Smooth muscle cell (in vitro differentiated cells): Measurements from ENCODE around the gene CAMKK1. TPM values are rescaled to one million over a fixed set of nuclear protein-coding genes. Genes with fewer than 3 reads are reported as not detected.

Experiments used
- DNase-seq: peaks from one replicate; lab custom pipeline; 2025; ENCODE audit not compliant: unreplicated experiment; lab: John Stamatoyannopoulos, UW
- H2AFZ ChIP-seq: fragments of 200-600 bp; sonication (generic); 2 replicates; pipeline ENCODE4 v1.6.0; 2016; ENCODE audit warnings: antibody characterized with exemption, low read depth, mild to moderate bottlenecking
- H3F3A ChIP-seq: fragments of 200-600 bp; sonication (generic); 2 replicates; pipeline ENCODE4 v1.6.0; 2017; ENCODE audit warnings: antibody characterized with exemption, low read depth
- H3K27ac ChIP-seq: fragments of 200-600 bp; sonication (generic); 2 replicates; pipeline ENCODE4 v1.5.1; 2016; ENCODE audit warnings: low read depth, mild to moderate bottlenecking
- H3K27me3 ChIP-seq: fragments of 200-600 bp; sonication (generic); 2 replicates; pipeline ENCODE4 v1.6.1; 2016; ENCODE audit warnings: low read depth, mild to moderate bottlenecking
- H3K36me3 ChIP-seq: fragments of 200-600 bp; sonication (generic); 2 replicates; pipeline ENCODE4 v1.5.1; 2016; ENCODE audit warnings: low read depth
- H3K4me1 ChIP-seq: fragments of 200-600 bp; sonication (generic); 2 replicates; pipeline ENCODE4 v1.5.1; 2016; ENCODE audit warnings: low read depth
- H3K4me2 ChIP-seq: fragments of 200-600 bp; sonication (generic); 2 replicates; pipeline ENCODE4 v1.6.0; 2016; ENCODE audit warnings: mild to moderate bottlenecking
- H3K4me3 ChIP-seq: fragments of 200-600 bp; sonication (generic); 2 replicates; pipeline ENCODE4 v1.5.1; 2016; ENCODE audit warnings: mild to moderate bottlenecking
- H3K79me2 ChIP-seq: fragments of 200-600 bp; sonication (generic); 2 replicates; pipeline ENCODE4 v1.6.0; 2016; ENCODE audit warnings: low read depth, mild to moderate bottlenecking
- H3K9ac ChIP-seq: fragments of 200-600 bp; sonication (generic); 2 replicates; pipeline ENCODE4 v1.6.0; 2016; ENCODE audit warnings: low read depth
- H3K9me3 ChIP-seq: fragments of 200-600 bp; sonication (generic); replicated peaks from 2 replicates; pipeline ENCODE4 v1.5.1; 2016; ENCODE audit warnings: low read depth
- H4K20me1 ChIP-seq: fragments of 200-600 bp; sonication (generic); 2 replicates; pipeline ENCODE4 v1.6.0; 2016; ENCODE audit warnings: low read depth
- WGBS: methylation state at CpG from one replicate; pipeline ENCODE4 v1.1.7; 2016; ENCODE audit warnings: low lambda C conversion rate; 5-methylcytosine and 5-hydroxymethylcytosine counted together
- polyA plus RNA-seq: library from polyadenylated mRNA; unstranded; fragments of >200 nt; fragmentation: Nextera tagmentation; extraction: Ambion mirVana; gene quantifications from 2 replicates; pipeline ENCODE4 v1.2.1, GENCODE V29; 2016
- total RNA-seq: library from RNA; depleted of rRNA; stranded (reverse); fragments of >200 nt; gene quantifications from 2 replicates; pipeline ENCODE4 v1.2.3, GENCODE V29; 2014
- TF ChIP-seq, protein P1 (sequence below): fragments of 200-600 bp; sonication (generic); IDR thresholded peaks from 2 replicates; pipeline ENCODE4 v1.5.1; 2017; ENCODE audit warnings: borderline replicate concordance, mild to moderate bottlenecking, antibody characterized with exemption; ENCODE audit not compliant: insufficient read depth, poor library complexity, severe bottlenecking

Gene CAMKK1
- total and polyA plus RNA-seq, 2 experiments from 2014 or later, result 8.1 to 8.8 TPM

DNA sequence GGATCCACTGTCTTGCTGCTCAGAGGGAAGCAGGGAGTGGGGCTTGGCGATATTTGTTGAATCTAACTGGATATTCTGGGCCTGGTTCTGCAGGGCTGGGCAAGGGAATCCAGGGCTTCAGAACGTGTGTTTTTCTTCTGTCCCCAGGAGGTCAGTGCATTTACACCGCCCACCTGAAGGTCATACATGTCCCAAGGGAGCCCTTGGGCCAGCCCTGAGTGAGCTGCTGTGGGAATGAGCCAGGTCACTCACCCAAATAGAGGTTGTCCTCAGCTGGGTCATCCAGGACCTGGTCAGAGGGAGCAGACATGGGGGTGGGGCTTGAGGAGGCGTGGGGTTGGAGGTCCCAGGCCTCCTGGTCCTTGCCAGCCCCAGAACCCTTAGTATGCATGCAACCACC lies 10.6 kb downstream of the CAMKK1 start:
- 88% methylated on average over 3 of the region's 4 CpGs for WGBS
- no peak overlapping the region for H3K9ac ChIP-seq

DNA sequence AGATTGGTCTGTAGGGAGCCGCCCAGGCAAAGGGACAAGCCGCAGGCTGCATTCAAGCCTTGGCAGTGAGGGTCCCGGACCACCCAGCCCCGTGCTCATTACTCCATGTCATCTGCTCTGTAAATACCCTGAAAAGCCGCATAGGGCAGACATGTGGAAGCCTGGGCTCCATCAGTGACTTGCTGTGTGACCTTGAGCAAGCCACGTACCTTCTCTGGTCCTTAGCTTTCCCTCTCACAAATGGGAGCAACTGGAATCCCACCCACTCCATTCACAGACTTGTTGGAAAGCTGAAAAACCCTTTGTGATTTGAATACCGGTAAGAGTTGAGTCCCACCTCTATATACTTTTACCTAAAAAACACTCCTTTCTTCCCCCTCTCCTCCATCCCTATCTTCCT lies 11.9 kb downstream of the CAMKK1 start:
- Histone ChIP-seq H4K20me1 (peaks cover 22% of the 10 kb centered on the region), H3K27ac (no peak overlapping the region), H3K27me3 (no peaks in the 10 kb centered on the region), H3K9me3 (no peaks in the 10 kb centered on the region), H3K9ac (no peak overlapping the region), H3K36me3 (no peaks in the 10 kb centered on the region), H2AFZ (no peak overlapping the region), H3F3A (peaks cover 18% of the 10 kb centered on the region), H3K79me2 (no peaks in the 10 kb centered on the region), H3K4me2 (no peak overlapping the region), H3K4me1 (peaks cover 14% of the 10 kb centered on the region), H3K4me3 (no peak overlapping the region)
- DNase-seq, result no peak
- TF ChIP-seq, protein P1, sequence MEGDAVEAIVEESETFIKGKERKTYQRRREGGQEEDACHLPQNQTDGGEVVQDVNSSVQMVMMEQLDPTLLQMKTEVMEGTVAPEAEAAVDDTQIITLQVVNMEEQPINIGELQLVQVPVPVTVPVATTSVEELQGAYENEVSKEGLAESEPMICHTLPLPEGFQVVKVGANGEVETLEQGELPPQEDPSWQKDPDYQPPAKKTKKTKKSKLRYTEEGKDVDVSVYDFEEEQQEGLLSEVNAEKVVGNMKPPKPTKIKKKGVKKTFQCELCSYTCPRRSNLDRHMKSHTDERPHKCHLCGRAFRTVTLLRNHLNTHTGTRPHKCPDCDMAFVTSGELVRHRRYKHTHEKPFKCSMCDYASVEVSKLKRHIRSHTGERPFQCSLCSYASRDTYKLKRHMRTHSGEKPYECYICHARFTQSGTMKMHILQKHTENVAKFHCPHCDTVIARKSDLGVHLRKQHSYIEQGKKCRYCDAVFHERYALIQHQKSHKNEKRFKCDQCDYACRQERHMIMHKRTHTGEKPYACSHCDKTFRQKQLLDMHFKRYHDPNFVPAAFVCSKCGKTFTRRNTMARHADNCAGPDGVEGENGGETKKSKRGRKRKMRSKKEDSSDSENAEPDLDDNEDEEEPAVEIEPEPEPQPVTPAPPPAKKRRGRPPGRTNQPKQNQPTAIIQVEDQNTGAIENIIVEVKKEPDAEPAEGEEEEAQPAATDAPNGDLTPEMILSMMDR, result no peak
- 97% methylated on average over 7 of the region's 7 CpGs for WGBS

More for the DNA sequence above, 10.6 kb downstream of the CAMKK1 start:
- Histone ChIP-seq H3K36me3 (no peaks in the 10 kb centered on the region), H3F3A (peaks cover 18% of the 10 kb centered on the region), H2AFZ (no peak overlapping the region), H3K4me1 (peaks cover 14% of the 10 kb centered on the region), H3K27ac (no peak overlapping the region), H3K4me2 (no peak overlapping the region), H3K79me2 (peaks cover 8% of the 10 kb centered on the region), H4K20me1 (peaks cover 16% of the 10 kb centered on the region), H3K27me3 (no peaks in the 10 kb centered on the region), H3K4me3 (no peak overlapping the region), H3K9me3 (no peaks in the 10 kb centered on the region)
- TF ChIP-seq, protein P1, result no peak
- DNase-seq, result no peak

DNA sequence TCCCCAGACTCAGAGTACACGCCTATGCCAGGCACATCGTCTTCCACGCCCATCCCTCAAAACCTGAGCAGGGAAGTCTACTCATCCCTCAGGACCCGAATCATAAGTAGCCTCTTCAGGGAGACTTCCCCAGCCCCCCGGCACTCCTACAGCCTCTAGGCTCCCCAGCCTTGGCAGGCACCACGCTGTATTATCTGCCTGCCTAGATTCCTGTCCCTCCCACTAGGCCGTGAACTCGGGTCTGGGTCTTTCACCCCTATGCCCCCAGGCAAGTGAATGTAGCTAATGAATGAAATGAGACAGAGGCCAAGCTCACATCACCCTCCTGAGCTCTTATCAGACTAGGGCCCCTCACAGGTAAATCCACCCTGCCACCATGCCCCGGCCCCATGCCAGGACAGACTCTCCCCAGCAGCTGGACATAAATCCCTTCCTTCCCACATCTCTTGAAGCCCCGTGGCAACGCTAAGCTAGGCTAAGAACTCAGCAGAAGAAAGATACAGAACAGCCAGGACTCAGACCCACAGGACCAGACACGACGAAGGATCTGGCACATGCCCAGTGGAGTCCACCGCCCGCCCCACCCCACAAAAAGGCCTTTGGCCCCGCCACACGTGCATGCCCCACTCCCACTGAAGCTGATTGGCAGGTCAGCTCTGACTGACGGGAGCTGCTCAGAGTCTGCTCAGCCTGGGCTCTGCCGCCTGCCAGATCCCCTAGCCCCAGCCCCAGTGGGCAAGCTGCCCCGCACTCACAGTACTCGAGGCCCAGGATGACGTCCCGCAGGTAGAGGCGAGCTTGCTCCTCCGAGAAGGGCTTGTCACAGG lies 13.0 kb downstream of the CAMKK1 start:
- no peak overlapping the region for H3K4me3 ChIP-seq
- H3K36me3 ChIP-seq, result no peaks in the 10 kb centered on the region
- peaks cover 18% of the 10 kb centered on the region for H3F3A ChIP-seq
- no peaks in the 10 kb centered on the region for H3K79me2 ChIP-seq
- peaks cover 14% of the 10 kb centered on the region for H3K4me1 ChIP-seq
- peak; percentile 58 for DNase-seq
- no peaks in the 10 kb centered on the region for H3K27me3 ChIP-seq
- H3K27ac ChIP-seq, result peak overlapping the region; percentile 91
- TF ChIP-seq, protein P1, result no peak
- H3K9ac ChIP-seq, result peak overlapping the region; percentile 78
- peaks cover 22% of the 10 kb centered on the region for H4K20me1 ChIP-seq
- no peaks in the 10 kb centered on the region for H3K9me3 ChIP-seq
- no peak overlapping the region for H2AFZ ChIP-seq
- 48% methylated on average over 23 of the region's 25 CpGs for WGBS
- H3K4me2 ChIP-seq, result peak overlapping the region; percentile 67
